HUES64 (cell line): ENCODE measurements around the gene HIVEP3.

Source experiments
- H3K27ac ChIP-seq: 2 replicates; pipeline ENCODE4 v1.7.0; 2013; ENCODE audit warnings: low read depth, low read length, inconsistent platforms
- H3K27me3 ChIP-seq: 2 replicates; pipeline ENCODE4 v1.6.1; 2013; ENCODE audit warnings: mild to moderate bottlenecking, low read length; ENCODE audit not compliant: insufficient read depth
- H3K36me3 ChIP-seq: 2 replicates; pipeline ENCODE4 v1.6.1; 2013; ENCODE audit warnings: mild to moderate bottlenecking, low read length; ENCODE audit not compliant: insufficient read depth
- H3K4me1 ChIP-seq: 2 replicates; pipeline ENCODE4 v1.6.1; 2013; ENCODE audit warnings: mild to moderate bottlenecking, low read length, moderate library complexity; ENCODE audit not compliant: insufficient read depth
- H3K4me3 ChIP-seq: 2 replicates; pipeline ENCODE4 v1.5.1; 2013; ENCODE audit warnings: mild to moderate bottlenecking, low read length, moderate library complexity
- H3K9ac ChIP-seq: 2 replicates; pipeline ENCODE4 v1.6.1; 2013; ENCODE audit warnings: mild to moderate bottlenecking, low read depth, low read length
- H3K9me3 ChIP-seq: 2 replicates; pipeline ENCODE4 v1.6.1; 2013; ENCODE audit warnings: low read depth, low read length; ENCODE audit not compliant: insufficient read depth
- WGBS: fragments of 150-250, 120-280 bp; methylation state at CpG from one replicate; pipeline ENCODE4 v1.1.7; 2013; ENCODE audit warnings: missing lambda C conversion rate; 5-methylcytosine and 5-hydroxymethylcytosine counted together

The HIVEP3 gene

DNA sequence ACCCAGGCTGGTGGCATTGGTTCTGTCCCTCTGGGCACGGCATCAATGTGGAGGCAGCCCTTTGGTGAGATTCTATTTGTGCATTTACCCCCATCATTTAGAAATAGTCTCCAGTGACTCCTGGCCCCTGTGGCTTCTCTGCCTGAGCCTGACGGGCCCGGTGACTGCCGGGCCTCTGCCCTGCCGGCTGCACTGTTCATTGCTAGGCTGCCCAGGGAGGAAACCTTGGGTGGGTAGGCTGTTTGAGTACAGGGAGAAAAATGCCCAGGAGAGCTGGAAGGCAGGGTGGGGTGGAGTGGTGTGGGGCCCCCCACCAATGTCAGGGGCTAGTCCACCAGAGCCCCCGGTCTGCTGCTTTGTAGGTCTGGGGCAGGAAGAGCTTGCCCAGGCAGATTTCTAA is 410.9 kb downstream of the HIVEP3 start:
- no peak overlapping the region for H3K9ac ChIP-seq
- H3K27me3 ChIP-seq, result no peaks in the 10 kb centered on the region
- no peaks in the 10 kb centered on the region for H3K9me3 ChIP-seq
- no peak overlapping the region for H3K4me3 ChIP-seq
- WGBS, result 94% methylated on average over 6 of the region's 6 CpGs
- no peaks in the 10 kb centered on the region for H3K36me3 ChIP-seq
- no peaks in the 10 kb centered on the region for H3K4me1 ChIP-seq
- no peak overlapping the region for H3K27ac ChIP-seq

DNA sequence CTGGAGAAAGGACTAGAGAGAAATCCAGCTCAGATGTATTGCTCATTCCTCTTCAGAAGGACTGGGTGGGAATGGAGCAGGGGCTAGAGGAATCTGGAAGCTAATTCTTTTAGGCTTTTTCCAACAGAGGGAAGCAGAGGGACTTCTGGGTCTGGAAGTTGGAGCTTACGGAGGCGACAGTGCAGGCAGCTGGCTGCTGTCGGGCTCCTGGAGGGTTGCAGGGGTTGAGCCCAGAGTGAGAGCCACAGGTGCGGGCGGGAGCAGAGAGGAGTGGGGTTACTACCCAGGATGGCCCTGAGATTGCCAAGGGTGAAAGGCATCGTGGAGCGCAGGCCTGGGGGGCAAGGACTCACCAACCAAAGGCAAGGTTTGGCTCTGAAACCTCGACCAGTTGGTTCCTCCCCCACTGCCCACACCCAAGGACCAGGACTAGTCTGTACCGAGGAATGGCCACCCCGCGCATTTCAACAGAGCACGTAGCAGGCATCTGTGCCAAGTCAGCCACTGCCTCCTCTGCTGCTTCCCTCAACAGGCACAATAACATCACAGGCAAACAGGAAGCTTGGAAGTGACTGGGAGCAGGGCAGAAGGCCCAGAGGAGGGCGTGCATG is 411.5 kb downstream of the HIVEP3 start:
- 88% methylated on average over 13 of the region's 13 CpGs for WGBS
- H3K4me1 ChIP-seq, result no peaks in the 10 kb centered on the region

DNA sequence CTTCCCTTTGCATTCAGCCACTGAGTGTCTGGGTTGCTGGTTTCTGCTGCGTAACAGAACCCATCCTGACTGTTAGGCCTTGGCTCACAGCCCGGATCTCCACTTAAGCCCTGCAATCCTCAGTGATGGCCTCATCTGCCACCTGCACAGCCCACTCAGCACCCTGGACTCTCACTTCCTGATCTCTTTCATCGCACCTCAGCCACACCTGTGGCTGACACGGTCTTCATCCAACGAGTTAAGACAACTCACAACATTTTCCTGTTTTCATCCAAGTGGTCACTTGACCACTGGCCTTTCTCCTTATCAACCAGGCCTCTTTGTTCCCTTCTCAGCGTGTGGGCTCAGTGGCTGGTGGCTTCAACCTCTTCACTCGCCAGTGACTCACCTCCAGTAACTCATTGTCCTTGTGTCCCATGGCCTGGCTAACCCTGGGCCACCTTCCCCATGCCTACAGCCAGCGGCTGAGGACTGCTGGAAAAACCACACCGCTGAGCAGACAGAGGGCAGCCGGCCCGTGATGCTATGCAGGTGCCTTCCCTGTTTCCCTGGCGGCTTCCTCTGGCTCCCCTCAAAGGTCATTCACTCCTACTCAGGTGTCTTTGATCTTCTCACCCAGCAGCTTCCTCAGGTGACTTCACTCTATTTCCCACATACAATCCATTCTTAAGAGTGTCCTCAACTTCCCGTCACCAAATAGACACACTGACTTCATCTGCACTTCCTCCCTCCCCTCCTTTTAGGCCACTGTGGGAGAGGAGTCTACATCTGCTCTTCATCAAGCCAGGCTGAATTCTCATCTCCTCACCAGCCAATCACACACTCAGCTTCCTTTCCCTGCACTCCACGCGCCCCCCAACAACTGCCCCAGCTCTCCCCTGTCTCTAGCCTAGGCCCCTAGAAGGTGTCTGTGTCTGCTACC is 414.3 kb downstream of the HIVEP3 start:
- H3K27me3 ChIP-seq, result no peaks in the 10 kb centered on the region
- WGBS, result 88% methylated on average over 15 of the region's 15 CpGs

More for the DNA sequence above, 411.5 kb downstream of the HIVEP3 start:
- no peak overlapping the region for H3K27ac ChIP-seq
- H3K9ac ChIP-seq, result no peak overlapping the region
- H3K36me3 ChIP-seq, result no peaks in the 10 kb centered on the region
- no peaks in the 10 kb centered on the region for H3K27me3 ChIP-seq
- no peaks in the 10 kb centered on the region for H3K9me3 ChIP-seq
- H3K4me3 ChIP-seq, result no peak overlapping the region

DNA sequence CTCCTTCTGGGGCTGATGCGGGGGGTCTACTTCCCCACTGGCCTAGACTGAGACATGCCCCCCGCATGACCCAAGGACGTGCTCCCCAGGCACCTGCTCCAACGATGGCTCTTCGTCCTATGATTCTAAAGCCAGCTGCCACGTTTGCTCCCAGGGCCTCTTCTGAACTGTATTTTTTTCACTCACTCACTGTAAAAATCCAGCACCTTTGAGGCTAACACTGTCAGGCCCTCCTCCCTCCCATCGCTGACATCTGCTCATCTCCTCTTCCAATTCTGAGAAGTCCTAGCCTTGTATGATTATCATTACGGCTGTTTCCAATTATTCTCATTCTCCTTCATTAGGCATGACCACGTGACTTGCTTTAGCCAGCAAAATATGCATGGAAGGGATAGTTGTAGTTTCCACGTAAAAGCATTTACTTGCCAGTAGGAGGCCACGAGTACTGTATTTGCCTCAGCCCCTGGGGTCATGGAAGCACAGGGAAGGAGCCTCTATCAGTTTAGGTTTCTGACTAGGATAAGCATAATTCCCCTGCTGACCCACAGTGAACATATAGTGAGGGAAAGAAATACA is 415.1 kb downstream of the HIVEP3 start:
- Histone ChIP-seq H3K27me3 (no peaks in the 10 kb centered on the region), H3K9me3 (no peaks in the 10 kb centered on the region), H3K4me3 (no peak overlapping the region), H3K36me3 (no peaks in the 10 kb centered on the region), H3K9ac (no peak overlapping the region), H3K27ac (no peak overlapping the region), H3K4me1 (0 out of 2 replicates have a peak, but pooled peaks cover under 1% of the 10 kb centered on the region)
- WGBS, result 78% methylated on average over 11 of the region's 11 CpGs

More for the DNA sequence above, 414.3 kb downstream of the HIVEP3 start:
- H3K27ac ChIP-seq, result no peak overlapping the region
- H3K4me1 ChIP-seq, result no peaks in the 10 kb centered on the region
- no peaks in the 10 kb centered on the region for H3K36me3 ChIP-seq
- H3K4me3 ChIP-seq, result no peak overlapping the region
- H3K9me3 ChIP-seq, result no peaks in the 10 kb centered on the region
- no peak overlapping the region for H3K9ac ChIP-seq

DNA sequence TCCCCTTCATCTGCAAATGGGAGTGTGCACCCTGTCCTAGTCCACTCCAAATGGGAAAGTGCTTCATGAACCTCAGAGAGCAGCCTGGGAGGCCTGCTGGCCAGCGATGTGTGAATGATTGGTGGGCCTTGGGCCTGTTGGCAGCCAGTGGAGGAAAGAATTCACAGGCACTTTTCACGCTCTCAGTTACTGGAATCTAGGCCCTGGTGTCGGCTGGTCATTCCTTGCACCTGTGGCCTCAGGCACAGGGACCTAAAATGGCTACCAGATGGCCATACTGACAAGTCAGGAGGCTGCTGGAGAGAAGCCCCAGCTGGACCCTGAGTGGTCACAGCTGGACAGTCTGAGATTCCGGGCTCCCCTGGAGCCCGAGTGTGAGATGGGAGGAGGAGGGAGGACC is 415.8 kb downstream of the HIVEP3 start:
- 92% methylated on average over 5 of the region's 5 CpGs for WGBS
- H3K4me3 ChIP-seq, result no peak overlapping the region
- H3K9ac ChIP-seq, result no peak overlapping the region
- H3K36me3 ChIP-seq, result no peaks in the 10 kb centered on the region
- H3K27ac ChIP-seq, result no peak overlapping the region
- no peaks in the 10 kb centered on the region for H3K9me3 ChIP-seq
- 0 out of 2 replicates have a peak, but pooled peaks cover 3% of the 10 kb centered on the region for H3K4me1 ChIP-seq
- H3K27me3 ChIP-seq, result no peaks in the 10 kb centered on the region

GRCh38 chr1:41501581-41501980 is 417.1 kb downstream of the HIVEP3 start:
- Histone ChIP-seq H3K9ac (no peak overlapping the region), H3K4me3 (no peak overlapping the region), H3K27me3 (peaks cover 7% of the 10 kb centered on the region; the same call in 1 of the 2 replicates), H3K4me1 (peaks cover 10% of the 10 kb centered on the region), H3K9me3 (no peaks in the 10 kb centered on the region), H3K27ac (no peak overlapping the region), H3K36me3 (no peaks in the 10 kb centered on the region)
- WGBS, result 95% methylated on average over 20 of the region's 20 CpGs

DNA sequence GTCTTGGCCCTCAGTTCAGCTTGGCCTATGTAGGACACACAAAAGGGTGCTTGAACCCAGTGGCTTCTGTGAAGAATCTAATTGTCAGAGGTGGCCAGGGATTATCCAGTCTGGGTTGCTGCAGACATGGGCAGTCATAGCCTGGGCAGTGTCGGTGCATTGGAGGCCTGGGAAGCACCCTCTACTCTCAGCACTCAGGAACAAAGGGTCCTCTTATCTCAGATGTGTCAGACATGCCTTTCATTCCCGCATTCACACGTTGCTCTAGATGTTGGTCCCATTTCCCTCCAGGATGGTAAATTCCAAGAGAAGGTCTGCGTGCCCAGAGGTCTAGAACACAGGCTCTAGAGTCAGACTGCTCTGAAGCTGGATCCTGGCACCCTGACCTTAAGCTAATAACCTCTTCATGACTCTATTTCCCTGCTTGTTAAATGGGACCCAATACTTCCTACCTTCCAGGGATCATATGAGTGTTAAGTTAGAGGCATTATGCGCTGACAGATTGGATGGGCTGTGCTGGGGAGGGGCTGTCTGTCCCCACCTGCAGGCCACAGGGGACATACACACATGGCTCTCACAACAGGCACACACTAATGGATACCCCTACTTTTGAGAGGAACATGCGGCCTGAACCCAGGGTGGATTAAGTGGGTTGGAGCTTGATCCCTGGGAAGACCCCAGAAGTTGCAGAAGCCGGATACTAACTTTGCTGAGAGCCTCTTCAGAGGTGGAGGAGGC is 417.8 kb downstream of the HIVEP3 start:
- H3K9ac ChIP-seq, result no peak overlapping the region
- H3K4me1 ChIP-seq, result peaks cover 13% of the 10 kb centered on the region
- H3K4me3 ChIP-seq, result no peak overlapping the region
- H3K27me3 ChIP-seq, result peaks cover 10% of the 10 kb centered on the region; the same call in 1 of the 2 replicates
- 81% methylated on average over 6 of the region's 7 CpGs for WGBS
- H3K36me3 ChIP-seq, result no peaks in the 10 kb centered on the region
- no peaks in the 10 kb centered on the region for H3K9me3 ChIP-seq
- H3K27ac ChIP-seq, result no peak overlapping the region

GRCh38 chr1:41500378-41500777 is 418.3 kb downstream of the HIVEP3 start:
- Histone ChIP-seq H3K27me3 (peaks cover 13% of the 10 kb centered on the region; the same call in 1 of the 2 replicates), H3K9me3 (no peaks in the 10 kb centered on the region), H3K9ac (no peak overlapping the region), H3K4me3 (no peak overlapping the region), H3K36me3 (no peaks in the 10 kb centered on the region), H3K4me1 (peaks cover 19% of the 10 kb centered on the region), H3K27ac (no peak overlapping the region)
- 97% methylated on average over 10 of the region's 10 CpGs for WGBS

- WGBS, result 90% methylated on average over 2 of the region's 2 CpGs
- Histone ChIP-seq H3K36me3 (no peaks in the 10 kb centered on the region), H3K4me1 (peaks cover 23% of the 10 kb centered on the region), H3K27me3 (peaks cover 13% of the 10 kb centered on the region; the same call in 1 of the 2 replicates), H3K9ac (no peak overlapping the region), H3K4me3 (no peak overlapping the region), H3K27ac (no peak overlapping the region), H3K9me3 (no peaks in the 10 kb centered on the region)
Measured at GRCh38 chr1:41499591-41499990, 419.1 kb downstream of the HIVEP3 start.

- H3K4me1 ChIP-seq, result peaks cover 23% of the 10 kb centered on the region
- H3K9ac ChIP-seq, result no peak overlapping the region
Measured at GRCh38 chr1:41498804-41499203, 419.9 kb downstream of the HIVEP3 start.

More at GRCh38 chr1:41498804-41499203, 419.9 kb downstream of the HIVEP3 start:
- Histone ChIP-seq H3K36me3 (no peaks in the 10 kb centered on the region), H3K9me3 (no peaks in the 10 kb centered on the region), H3K27me3 (peaks cover 13% of the 10 kb centered on the region; the same call in 1 of the 2 replicates), H3K27ac (no peak overlapping the region), H3K4me3 (no peak overlapping the region)
- 93% methylated on average over 12 of the region's 12 CpGs for WGBS
